Measurements from ENCODE around the gene TSPO2.

The TSPO2 gene

DNA sequence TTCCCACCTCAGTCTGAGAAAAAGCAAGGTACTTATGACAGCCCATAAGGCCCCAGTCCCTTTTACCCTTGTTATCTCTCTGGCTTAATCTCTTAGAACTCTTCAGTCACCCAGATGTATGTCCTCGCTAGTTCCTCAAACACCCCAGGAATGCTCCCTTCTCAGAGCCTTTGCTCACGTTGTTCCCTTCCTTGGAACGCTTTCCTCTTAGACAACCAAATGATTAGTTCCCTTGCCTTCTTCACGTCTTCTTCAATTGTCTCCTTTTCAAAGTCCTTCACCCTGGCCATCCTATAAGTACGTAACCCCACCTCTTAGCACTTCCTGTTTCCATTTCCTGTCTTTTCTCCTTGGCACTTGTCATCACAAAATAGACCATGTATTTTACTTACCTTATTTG is 9.6 kb downstream of the TSPO2 start:
- no peak for DNase-seq

DNA sequence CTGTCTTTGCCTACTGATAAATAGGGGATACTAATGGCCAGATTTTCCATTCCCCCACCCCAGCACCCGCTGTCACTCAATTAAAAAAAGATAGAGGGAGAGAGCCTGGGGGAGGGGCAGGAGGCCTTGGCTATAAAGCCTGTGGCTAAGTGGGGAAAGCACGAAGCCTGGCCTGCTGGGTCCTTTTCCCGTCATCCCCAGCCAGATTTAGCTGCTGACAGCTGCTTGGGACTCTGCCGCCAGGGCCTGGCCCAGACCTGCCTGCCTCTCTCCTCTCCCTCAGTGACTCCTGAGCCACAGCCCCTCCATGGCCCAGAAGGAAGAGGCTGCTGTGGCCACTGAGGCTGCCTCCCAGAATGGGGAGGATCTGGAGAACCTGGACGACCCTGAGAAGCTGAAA is 10.8 kb downstream of the TSPO2 start, which contains the start of gene APOBEC2:
Gene APOBEC2 (plus strand): TSS at position 162 of the 400 bp plus-strand sequence. CDS start 146 bp downstream, at position 308.
- DNase-seq = no peak

DNA sequence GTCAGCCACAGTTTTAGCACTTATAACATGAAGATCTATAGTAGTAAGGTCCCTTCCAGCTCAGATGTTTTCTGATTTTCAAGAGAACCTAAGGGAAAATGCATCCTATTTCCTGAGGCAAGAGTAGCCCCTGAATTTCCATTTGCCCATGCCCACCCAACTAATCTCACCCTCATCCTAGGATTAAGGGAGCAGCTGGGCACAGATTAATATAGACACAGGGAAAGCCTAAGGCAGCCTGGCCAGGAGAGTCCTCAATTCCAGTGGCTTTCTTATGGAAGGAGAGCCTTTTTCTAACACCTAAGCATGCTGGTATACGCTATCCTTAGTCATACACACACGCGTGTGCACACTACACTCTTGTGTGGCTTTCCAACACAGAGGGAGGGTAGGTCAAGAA is 12.2 kb downstream of the TSPO2 start:
- no peak for DNase-seq

DNA sequence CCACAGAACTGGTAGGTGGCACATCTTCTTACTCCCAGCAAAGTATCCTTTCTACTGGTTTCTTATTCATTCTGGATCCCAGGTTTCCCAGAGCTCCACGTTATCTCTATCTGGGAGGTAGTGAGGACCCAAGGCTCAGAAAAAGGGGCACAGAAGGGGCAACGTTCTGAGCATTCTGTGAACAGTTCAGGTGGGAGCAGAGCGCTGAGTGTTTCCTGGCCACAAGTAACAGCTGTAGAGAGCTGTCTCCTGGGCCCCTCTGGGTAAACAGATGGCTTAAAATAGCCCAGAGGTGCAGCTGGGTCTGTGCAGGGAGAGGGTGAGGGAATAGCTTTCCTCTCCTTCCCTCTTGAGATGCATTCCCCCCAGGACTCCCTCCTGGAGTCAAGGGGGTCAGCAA is 12.9 kb downstream of the TSPO2 start:
- DNase-seq = no peak

DNA sequence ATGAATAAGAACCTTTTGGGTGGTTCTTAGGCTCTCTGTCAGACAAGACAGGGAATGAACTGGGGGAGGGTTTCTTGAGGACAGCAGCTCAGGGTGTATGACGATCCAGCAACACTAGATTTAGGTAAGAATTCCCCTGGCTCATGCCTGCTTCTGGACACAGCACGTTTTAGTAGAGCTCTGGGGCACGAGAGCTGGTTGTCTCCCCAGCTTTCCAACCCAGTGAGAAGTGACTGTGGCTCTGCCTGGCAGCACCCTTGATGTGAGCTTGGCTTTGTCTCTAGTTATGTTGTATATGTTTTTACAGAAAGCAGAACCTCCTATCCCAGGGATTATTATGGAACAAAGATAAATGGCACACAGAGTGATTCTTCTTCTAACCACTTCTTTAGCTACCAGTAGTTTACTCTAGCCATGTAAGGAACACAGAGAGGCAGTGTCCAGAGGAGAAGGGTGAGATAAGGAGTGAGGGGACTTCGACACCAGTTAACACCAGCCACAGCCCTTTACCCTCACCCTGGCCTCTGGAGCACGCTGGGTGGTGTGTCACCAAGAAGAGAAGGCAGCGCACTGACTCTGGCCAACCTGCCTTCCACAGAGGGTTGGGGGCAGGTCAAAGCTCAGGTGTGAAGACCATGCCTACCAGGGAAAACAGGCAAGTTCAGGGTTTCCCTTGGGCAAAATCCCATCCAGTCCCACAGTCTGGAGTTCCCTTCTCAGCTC is 14.7 kb downstream of the TSPO2 start:
- DNase-seq = no peak

DNA sequence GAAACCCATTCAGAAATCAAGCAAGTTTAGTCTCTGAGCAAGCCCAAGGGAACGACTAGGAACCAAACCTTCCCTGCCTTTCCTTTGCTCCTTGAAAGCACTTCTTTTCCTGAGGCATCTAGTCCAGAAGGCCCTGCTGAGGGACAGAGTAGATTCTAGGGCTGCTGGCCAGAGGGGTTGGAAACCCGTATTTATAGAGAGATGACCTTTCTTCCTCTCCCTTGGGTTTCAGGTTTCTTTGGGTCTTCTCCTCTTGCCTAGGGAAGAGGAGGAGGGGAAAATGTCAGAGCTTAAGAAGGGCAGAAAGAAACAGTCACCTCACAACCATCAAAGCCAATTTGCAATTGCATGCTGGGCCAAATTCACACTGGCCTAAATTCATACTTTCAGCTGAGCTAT is 16.5 kb downstream of the TSPO2 start:
- no peak for DNase-seq

DNA sequence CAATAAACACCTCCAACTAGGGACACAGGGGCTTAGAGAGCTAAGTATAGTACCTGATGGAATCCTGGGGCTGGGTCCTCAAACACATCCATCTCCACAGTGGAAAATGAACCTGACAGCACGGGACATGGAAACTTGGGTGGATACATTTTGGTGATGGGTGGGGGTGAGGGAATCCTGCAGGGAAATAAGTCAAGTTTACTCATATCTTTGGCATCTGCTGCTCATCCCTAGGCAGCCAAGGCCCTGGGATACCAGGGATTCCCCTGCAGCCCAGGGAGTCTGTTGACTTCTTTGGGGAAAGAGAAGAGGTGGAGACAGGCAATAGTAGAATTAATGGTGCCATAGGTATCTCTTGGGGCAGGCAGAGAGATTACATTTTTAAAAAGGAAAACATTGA is 17.3 kb downstream of the TSPO2 start:
- no peak for DNase-seq

DNA sequence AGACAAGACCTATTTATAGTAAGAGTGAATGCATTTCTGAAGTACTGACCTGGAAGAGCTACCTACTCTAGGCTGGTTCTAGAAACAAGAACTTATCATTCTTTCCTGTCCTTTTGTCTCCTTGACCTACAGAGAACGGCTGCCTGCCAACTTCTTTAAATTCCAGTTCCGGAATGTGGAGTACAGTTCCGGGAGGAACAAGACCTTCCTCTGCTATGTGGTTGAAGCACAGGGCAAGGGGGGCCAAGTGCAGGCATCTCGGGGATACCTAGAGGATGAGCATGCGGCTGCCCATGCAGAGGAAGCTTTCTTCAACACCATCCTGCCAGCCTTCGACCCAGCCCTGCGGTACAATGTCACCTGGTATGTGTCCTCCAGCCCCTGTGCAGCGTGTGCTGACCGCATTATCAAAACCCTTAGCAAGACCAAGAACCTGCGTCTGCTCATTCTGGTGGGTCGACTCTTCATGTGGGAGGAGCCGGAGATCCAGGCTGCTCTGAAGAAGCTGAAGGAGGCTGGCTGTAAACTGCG is 19.0 kb downstream of the TSPO2 start:
- no peak for DNase-seq

DNA sequence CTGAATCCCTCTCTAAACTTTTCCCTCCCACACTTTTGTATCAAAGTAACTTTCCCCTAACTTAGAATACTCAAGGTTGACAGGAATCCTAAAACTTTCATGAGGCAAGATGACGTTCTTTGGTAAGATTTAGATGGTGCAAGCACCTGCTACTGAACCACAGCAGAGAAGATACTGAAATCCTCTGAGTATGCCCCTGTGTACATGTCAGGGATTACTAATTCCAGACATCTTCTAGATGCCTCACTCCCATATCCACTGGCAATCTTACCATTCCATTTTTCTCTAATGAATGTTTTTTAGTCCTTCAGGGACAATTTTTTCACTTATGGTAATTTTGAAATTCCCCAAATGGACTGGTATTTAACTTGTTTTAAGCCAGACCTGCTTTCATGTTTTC is 19.8 kb downstream of the TSPO2 start:
- DNase-seq = no peak

DNA sequence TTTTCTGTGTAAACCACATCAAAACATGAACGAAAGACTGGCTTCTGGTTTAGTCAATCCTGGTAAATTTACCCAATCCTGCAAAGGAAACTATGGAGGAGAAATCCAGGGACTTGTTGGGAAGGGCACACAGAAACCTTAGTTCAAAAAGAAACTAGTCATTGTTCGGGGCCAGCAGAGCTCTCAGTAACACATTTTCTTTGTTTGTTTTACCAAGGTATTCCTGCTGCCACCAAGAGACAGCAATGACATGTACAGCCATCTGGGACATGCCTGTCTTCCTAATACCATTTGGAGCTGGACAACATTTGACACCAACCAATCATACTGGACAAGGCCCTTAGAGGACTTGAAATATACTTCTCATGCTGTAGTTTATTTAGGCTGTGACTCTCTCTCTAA is 21.6 kb downstream of the TSPO2 start:
- DNase-seq = no peak

DNA sequence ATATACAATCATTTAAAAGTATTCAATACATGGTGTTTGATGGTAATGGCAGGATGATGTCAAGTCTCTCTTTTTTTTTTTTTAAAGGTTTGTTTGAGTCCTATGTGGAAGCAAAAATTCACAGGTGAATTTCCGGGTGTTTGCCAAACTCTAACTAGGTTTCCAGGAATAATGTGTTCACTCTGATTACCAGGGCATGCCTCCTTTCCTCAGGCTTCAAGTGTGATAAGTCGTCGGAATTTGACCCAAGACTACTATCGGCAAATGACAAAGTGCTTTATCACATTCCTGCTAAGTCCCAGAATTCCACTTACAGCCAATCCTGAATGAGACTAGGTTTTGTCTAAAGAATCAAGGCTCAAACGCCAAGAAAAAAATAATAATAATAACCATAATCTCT is 22.6 kb downstream of the TSPO2 start:
- DNase-seq = no peak

DNA sequence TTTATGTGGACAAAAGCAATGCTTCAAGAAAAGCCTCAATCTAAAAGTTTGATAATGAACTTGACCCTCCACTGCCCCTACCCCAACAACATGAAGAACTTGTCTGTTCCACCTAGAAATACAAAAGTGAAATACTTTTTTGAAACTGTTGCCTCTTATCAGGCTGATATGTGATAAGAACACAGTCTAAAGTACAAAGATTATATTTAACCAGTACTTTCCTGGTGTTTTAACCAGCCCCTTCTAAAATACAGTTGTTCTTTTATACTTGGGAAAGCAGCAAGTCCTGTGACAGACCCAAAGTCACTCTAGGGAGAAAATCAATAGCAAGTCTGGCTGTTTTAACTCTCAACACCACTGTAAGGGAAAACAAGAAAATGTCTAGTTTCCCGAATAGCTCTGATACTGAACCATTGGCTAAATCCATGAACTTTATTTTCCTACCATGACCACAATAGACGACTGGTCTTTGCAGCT is 23.3 kb downstream of the TSPO2 start:
- no peak for DNase-seq

DNA sequence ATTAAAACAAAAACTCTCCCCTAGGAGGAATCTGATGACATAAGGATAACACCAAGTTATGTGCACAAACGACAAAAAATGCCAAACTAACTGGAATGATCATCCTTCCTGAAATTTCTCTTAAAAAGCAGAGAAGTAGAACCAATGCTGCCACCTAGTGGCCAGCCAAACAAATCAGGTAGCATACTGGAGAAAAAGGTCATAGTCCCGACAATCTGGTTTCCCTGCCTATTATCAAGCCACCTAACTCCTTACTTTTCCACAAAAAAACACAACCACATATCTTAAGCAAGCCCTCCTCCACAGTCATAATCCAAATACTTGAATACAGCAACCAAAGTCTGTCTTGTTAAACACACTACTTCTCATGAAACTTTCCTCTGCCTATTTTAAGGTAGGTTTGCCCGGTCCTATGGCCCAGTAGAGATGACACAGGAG is 24.6 kb downstream of the TSPO2 start:
- DNase-seq = peak; percentile 73 to 77

DNA sequence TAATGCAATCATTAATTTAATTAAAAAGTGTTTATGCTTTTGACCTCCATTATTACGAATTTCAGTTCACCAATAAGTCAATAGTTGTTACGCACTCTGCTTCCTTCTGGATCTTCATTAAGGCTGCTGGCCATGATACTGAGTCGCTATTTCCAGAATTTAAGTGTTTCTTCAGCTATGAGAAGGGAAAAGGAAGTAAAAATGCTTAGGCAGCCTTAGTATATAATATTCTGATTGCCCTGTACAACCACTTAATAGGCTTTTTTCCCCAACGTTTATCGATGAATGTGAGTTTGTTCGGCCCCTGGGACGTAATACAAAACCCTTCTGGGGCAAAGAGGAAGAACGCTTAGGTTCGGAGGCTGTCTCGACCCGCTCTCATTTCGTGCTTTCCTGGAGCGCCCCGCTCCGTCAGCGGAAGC is 29.2 kb downstream of the TSPO2 start:
- DNase-seq = peak in 1 of 2 donors; percentile 73

DNA sequence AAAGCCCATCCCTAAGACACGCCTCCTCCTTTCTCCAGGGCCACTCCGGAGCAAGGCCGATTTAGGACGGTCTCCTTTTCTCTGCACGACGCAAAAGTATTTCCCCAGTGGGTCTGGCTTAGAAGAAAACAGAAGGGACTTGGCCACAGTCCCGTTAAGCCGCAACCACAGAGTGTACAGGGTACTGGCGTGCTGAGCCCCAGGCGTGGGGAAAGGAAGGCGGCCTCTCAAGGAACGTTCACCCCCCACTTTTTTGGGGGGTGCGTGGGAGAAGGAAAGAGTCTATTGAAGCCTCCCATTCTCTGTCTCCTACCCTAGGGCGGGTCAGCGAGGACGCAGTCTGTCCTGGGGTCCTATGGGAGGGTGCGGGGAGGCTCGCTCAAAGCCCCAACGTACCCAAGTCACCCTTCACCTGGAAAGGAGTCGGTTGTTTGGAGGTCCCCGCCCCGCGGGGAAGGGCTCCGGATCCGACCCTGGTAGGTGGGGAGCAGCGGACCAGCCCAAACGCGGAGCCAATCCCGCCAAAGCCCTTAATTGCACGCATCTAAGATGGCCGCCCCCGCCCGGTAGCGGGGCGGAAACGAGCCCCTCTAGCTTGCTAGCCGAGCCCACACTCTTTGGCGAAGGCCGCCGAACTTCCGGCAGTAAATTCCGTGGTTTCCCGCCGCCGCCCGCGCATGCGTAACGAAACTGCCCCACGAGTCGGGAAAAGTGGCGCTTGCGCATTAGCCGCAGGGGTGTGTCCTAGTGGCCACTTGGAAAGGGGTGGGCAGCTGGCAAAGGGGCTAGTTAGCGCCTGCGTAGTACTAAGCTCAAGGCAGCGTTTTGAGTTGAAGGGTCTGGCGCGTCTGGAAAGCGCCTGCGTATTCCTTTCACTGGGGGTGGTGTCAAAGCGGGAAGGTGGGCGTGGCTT is 29.9 kb downstream of the TSPO2 start, which contains the start of gene OARD1:
Gene OARD1 (minus strand): TSS at position 434 of the 913 bp plus-strand sequence. CDS start 722 bp downstream, outside the sequence.
- DNase-seq = peak; percentile 99 to 100

DNA sequence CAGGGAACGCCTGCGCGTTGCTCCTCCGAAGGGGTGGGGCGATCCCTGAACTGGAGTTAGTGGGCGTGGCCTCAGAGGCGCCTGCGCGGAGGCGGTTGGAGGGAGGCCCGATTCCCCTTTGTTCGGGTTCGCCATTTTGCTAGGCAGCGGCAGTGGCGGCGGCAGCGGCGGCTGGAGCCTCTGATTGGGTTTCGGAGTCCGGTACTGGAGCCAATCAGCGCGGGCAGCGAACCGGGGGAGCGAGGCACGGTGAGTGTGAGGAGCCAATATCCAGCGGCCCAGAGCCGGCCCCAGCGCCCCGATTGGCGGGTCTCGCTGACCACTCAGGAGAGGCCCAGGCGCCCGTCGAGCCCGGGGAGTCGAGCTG is 30.6 kb downstream of the TSPO2 start, which contains the start of gene NFYA:
Gene NFYA (plus strand): TSS at position 139 of the 367 bp plus-strand sequence. CDS start 6,116 bp downstream, outside the sequence.
- peak in 1 of 2 donors; percentile 100 for DNase-seq

DNA sequence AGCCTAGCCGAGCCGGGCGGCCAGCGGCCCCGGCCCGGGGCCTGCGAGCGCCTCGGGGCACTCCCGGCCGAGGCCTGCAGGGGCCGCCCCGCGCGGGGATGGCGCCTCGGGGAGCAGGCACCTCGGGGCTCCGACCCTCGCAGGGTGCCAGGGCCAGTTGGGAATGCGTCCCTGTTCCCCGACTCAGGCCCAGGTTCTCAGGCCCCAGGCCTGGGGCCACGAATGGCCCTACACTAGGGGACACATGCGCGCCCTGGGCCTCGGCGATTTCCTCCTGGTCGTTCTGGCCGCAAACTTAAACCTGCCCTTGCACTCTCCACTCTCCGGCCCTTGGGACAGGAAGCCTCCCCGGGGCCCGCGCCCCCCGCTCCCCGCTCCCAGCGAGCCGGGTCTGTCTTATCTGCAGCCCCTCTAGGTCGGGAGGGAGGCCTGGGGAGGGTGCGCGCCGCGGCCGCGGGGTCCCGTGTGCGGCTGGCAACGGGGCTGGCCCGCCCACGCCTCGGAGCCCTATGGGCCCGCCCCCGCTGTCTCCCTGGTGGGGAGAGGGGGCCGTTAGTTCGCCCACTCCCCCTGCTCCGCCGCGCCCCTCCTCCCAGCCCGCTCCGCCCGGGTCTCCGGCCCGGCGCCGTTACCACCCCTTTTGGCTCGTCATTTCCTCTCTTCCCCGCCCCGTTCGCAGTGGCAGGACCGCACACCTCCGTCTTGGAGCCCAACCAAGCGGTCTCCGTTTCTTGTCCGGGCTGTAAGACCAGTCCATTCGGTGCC is 31.1 kb downstream of the TSPO2 start:
- peak; percentile 81 to 86 for DNase-seq

DNA sequence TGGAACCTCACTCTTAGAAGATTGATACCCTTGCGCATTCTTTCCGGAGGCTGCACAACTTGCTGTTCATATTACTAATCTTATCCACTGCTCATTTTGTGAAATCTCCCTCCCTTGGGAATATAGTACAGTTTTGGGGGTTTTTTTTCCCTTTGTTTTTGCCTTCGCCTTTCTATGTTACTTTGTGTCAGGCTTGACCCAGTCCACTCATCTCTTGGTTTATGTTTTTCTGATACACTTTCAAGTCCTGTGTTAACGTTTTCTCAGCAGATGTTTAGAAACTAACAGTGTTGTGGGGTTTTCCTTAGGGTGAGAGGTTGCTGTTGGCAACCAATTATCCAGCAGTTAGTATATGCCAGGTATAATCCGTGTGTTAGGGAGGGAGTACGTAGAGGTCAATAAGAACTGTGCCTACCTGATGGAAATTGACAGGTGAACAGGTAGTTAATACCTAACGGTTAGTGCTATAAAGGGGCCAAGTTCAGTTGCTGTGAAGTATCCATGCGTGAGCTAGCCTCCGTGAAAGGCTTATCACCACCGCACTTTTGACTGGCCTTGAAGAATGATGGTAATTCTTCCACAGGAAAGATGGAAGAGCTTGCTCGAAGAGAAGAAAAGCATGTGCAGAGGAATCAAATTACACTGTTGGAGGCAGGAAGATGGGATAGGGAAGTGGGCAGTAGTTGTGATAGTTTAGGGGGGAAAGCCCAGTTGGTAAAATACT is 31.9 kb downstream of the TSPO2 start:
- DNase-seq = no peak

DNA sequence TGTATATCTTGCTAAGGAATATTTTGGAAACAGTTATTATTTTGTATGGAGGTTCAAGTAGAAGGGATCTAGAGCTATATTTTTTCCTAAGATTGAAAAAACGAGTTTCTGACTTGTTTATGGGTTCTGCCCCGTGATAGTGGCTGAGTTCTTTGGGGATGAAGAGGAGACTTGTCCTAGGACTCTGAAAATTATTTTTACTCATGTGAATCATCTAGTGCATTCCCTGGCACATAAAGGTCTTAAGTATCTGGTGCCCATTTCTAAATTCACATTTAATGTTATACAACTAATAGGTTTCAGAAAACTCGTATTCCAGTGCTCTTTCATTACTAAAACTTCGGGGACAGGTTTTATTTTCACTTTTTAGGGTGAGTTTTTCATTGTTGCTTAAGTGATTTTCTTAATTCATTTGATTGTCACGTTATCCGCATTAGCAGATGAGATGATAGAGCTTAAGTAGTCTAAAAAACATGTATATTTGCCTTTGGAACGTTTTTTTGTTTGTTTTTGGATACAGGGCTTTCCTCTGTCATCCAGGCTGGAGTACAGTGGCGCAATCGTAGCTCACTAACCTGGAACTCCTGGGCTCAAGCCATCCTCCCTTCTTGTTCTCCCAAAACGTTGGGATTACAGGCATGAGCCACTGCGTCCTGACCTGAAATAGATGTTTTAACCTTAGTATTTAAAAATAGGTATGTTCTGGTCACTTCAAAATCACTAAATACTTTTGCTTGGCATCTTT is 32.6 kb downstream of the TSPO2 start:
- no peak for DNase-seq

DNA sequence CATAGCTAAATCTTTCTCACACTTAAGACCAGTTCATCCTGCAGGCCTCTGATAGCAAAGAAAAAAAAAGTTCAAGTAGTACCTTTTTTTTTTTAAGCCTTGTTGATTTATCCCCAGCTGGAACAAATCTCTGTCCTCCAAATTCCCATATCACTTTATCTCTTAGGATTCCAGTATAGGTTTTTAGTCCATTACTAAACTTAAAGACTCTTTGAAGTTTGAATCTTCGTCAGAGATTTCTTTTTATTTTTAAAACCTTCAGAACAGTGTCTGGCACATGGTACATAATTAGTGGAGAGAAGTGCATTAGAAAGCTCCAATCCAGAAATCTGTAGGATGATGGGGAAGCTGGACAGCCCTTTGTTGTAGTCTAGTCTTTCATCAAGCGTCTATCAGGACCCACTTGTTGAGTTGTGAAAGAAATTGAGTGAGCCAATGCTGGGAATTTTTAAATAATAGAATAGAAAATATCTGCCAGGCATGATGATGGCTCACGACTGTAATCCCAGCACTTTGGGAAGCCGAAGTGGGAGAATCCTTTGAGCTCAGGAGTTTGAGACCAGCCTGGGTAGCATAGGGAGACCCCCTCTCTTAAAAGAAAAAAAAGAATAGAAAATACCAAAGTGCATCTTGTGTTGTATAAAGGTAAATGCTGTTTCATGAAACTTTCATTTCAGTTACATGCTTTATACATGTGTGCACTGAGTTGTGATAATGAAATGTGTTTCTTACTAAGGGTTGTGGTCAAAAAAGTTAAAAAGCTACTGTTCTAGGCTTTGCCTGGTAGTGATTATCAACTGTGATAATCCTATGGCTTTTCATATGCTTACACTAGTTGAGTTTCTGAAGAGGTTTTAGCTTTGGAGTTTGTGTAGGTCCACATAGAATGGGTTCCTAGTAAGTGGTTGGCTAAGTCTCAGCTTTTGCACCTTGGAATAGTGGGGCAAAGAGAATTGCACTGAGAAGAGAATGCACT is 33.7 kb downstream of the TSPO2 start:
- DNase-seq = no peak
